ENCODE measurements around the gene IQCN. TPM values are rescaled to one million over a fixed set of nuclear protein-coding genes. Genes with fewer than 3 reads are reported as not detected.

IQCN gene
- total and polyA plus RNA-seq, 2 experiments from 2014 or later = 0.35 TPM; not detected in 1

DNA sequence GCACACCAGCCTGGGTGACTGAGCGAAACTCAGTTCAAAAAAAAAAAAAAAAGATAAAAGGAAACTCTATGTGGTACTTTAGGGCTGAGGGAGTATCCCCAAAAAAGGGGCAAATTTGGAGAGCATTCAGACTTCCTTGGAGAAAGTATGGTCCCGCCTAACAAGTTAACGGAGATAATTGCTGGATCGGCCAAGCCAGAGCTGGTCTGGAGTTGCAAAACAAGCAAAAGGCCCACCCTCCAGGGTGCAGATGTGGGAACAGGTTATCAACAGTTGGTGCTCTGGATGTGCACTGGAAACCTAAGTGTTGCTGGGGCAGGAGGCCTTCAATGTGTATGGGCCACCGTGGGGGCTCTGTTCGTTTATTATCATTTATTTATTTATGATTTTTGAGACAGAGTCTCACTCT, 2.8 kb downstream of the IQCN start:
- Mint-ChIP-seq H3K4me3 (no peak overlapping the region), H3K9me3 (no peaks in the 10 kb centered on the region), H3K27me3 (ENCODE audit: insufficient read depth, low read depth, poor library complexity) (peaks cover 9% of the 10 kb centered on the region), H3K36me3 (ENCODE audit: low read depth) (peaks cover under 1% of the 10 kb centered on the region; the same call in 1 of the 3 replicates), H3K27ac (no peak overlapping the region), H3K4me1 (peaks cover 5% of the 10 kb centered on the region; the same call in 2 of the 3 replicates)
- no peak overlapping the region for H3K27ac ChIP-seq (ENCODE audit: low read depth)
- peaks cover 3% of the 10 kb centered on the region; the same call in 1 of the 2 replicates for H3K79me2 ChIP-seq (replicated peaks; ENCODE audit: insufficient read depth)
- H3K36me3 ChIP-seq (ENCODE audit: insufficient read depth) = no peaks in the 10 kb centered on the region
- no peak for TF ChIP-seq NANOG (IDR thresholded peaks at IDR 0.05; ENCODE audit: borderline replicate concordance)
- TF ChIP-seq JUNB (IDR thresholded peaks at IDR 0.05; ENCODE audit: unreplicated experiment) = no peak
- TF ChIP-seq, protein P1, sequence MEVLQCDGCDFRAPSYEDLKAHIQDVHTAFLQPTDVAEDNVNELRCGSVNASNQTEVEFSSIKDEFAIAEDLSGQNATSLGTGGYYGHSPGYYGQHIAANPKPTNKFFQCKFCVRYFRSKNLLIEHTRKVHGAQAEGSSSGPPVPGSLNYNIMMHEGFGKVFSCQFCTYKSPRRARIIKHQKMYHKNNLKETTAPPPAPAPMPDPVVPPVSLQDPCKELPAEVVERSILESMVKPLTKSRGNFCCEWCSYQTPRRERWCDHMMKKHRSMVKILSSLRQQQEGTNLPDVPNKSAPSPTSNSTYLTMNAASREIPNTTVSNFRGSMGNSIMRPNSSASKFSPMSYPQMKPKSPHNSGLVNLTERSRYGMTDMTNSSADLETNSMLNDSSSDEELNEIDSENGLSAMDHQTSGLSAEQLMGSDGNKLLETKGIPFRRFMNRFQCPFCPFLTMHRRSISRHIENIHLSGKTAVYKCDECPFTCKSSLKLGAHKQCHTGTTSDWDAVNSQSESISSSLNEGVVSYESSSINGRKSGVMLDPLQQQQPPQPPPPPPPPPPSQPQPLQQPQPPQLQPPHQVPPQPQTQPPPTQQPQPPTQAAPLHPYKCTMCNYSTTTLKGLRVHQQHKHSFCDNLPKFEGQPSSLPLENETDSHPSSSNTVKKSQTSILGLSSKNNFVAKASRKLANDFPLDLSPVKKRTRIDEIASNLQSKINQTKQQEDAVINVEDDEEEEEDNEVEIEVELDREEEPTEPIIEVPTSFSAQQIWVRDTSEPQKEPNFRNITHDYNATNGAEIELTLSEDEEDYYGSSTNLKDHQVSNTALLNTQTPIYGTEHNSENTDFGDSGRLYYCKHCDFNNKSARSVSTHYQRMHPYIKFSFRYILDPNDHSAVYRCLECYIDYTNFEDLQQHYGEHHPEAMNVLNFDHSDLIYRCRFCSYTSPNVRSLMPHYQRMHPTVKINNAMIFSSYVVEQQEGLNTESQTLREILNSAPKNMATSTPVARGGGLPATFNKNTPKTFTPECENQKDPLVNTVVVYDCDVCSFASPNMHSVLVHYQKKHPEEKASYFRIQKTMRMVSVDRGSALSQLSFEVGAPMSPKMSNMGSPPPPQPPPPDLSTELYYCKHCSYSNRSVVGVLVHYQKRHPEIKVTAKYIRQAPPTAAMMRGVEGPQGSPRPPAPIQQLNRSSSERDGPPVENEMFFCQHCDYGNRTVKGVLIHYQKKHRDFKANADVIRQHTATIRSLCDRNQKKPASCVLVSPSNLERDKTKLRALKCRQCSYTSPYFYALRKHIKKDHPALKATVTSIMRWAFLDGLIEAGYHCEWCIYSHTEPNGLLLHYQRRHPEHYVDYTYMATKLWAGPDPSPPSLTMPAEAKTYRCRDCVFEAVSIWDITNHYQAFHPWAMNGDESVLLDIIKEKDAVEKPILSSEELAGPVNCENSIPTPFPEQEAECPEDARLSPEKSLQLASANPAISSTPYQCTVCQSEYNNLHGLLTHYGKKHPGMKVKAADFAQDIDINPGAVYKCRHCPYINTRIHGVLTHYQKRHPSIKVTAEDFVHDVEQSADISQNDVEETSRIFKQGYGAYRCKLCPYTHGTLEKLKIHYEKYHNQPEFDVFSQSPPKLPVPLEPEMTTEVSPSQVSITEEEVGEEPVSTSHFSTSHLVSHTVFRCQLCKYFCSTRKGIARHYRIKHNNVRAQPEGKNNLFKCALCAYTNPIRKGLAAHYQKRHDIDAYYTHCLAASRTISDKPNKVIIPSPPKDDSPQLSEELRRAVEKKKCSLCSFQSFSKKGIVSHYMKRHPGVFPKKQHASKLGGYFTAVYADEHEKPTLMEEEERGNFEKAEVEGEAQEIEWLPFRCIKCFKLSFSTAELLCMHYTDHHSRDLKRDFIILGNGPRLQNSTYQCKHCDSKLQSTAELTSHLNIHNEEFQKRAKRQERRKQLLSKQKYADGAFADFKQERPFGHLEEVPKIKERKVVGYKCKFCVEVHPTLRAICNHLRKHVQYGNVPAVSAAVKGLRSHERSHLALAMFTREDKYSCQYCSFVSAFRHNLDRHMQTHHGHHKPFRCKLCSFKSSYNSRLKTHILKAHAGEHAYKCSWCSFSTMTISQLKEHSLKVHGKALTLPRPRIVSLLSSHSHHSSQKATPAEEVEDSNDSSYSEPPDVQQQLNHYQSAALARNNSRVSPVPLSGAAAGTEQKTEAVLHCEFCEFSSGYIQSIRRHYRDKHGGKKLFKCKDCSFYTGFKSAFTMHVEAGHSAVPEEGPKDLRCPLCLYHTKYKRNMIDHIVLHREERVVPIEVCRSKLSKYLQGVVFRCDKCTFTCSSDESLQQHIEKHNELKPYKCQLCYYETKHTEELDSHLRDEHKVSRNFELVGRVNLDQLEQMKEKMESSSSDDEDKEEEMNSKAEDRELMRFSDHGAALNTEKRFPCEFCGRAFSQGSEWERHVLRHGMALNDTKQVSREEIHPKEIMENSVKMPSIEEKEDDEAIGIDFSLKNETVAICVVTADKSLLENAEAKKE (CRISPR knock-in tag; IDR thresholded peaks at IDR 0.05) = no peak
- TF ChIP-seq, protein P2, sequence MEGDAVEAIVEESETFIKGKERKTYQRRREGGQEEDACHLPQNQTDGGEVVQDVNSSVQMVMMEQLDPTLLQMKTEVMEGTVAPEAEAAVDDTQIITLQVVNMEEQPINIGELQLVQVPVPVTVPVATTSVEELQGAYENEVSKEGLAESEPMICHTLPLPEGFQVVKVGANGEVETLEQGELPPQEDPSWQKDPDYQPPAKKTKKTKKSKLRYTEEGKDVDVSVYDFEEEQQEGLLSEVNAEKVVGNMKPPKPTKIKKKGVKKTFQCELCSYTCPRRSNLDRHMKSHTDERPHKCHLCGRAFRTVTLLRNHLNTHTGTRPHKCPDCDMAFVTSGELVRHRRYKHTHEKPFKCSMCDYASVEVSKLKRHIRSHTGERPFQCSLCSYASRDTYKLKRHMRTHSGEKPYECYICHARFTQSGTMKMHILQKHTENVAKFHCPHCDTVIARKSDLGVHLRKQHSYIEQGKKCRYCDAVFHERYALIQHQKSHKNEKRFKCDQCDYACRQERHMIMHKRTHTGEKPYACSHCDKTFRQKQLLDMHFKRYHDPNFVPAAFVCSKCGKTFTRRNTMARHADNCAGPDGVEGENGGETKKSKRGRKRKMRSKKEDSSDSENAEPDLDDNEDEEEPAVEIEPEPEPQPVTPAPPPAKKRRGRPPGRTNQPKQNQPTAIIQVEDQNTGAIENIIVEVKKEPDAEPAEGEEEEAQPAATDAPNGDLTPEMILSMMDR (conservative IDR thresholded peaks at IDR 0.05; ENCODE audit: low read depth in 2 of 2) = no peak
- TF ChIP-seq ZNF114 (CRISPR knock-in tag; IDR thresholded peaks at IDR 0.05) = no peak
- no peak for TF ChIP-seq EZH2 (IDR thresholded peaks at IDR 0.05; ENCODE audit: low read depth, unreplicated experiment)
- TF ChIP-seq, protein P3, sequence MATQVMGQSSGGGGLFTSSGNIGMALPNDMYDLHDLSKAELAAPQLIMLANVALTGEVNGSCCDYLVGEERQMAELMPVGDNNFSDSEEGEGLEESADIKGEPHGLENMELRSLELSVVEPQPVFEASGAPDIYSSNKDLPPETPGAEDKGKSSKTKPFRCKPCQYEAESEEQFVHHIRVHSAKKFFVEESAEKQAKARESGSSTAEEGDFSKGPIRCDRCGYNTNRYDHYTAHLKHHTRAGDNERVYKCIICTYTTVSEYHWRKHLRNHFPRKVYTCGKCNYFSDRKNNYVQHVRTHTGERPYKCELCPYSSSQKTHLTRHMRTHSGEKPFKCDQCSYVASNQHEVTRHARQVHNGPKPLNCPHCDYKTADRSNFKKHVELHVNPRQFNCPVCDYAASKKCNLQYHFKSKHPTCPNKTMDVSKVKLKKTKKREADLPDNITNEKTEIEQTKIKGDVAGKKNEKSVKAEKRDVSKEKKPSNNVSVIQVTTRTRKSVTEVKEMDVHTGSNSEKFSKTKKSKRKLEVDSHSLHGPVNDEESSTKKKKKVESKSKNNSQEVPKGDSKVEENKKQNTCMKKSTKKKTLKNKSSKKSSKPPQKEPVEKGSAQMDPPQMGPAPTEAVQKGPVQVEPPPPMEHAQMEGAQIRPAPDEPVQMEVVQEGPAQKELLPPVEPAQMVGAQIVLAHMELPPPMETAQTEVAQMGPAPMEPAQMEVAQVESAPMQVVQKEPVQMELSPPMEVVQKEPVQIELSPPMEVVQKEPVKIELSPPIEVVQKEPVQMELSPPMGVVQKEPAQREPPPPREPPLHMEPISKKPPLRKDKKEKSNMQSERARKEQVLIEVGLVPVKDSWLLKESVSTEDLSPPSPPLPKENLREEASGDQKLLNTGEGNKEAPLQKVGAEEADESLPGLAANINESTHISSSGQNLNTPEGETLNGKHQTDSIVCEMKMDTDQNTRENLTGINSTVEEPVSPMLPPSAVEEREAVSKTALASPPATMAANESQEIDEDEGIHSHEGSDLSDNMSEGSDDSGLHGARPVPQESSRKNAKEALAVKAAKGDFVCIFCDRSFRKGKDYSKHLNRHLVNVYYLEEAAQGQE (IDR thresholded peaks at IDR 0.05; ENCODE audit: unreplicated experiment) = no peak
- no peak for TF ChIP-seq STAT1 (IDR thresholded peaks at IDR 0.05; ENCODE audit: unreplicated experiment)
- no peak for TF ChIP-seq POLR2AphosphoS5 (IDR thresholded peaks at IDR 0.05; ENCODE audit: low read depth)
- no peak for TF ChIP-seq CREB1 (CRISPR knock-in tag; IDR thresholded peaks at IDR 0.05; ENCODE audit: low read depth)
- no peak for TF ChIP-seq ZNF331 (CRISPR knock-in tag; IDR thresholded peaks at IDR 0.05; ENCODE audit: low read depth)
- TF ChIP-seq EZH2phosphoT487 (IDR thresholded peaks at IDR 0.05; ENCODE audit: unreplicated experiment) = no peak
- TF ChIP-seq, protein P4, sequence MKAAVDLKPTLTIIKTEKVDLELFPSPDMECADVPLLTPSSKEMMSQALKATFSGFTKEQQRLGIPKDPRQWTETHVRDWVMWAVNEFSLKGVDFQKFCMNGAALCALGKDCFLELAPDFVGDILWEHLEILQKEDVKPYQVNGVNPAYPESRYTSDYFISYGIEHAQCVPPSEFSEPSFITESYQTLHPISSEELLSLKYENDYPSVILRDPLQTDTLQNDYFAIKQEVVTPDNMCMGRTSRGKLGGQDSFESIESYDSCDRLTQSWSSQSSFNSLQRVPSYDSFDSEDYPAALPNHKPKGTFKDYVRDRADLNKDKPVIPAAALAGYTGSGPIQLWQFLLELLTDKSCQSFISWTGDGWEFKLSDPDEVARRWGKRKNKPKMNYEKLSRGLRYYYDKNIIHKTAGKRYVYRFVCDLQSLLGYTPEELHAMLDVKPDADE (IDR thresholded peaks at IDR 0.05) = no peak
- H3K4me1 ChIP-seq (ENCODE audit: insufficient read depth) = peaks cover 3% of the 10 kb centered on the region; the same call in 1 of the 2 replicates
- no peak overlapping the region for H2AFZ ChIP-seq
- no peak for DNase-seq (ENCODE audit: low spot score)
- no peak overlapping the region for H3K4me2 ChIP-seq
- H3K4me3 ChIP-seq = no peak overlapping the region
- H3F3A ChIP-seq (replicated peaks; ENCODE audit: low read depth) = peaks cover 9% of the 10 kb centered on the region; the same call in 1 of the 2 replicates
- ATAC-seq = no peak
- no peaks in the 10 kb centered on the region for H4K20me1 ChIP-seq (replicated peaks; ENCODE audit: insufficient read depth)
- H3K9me2 ChIP-seq (ENCODE audit: insufficient read depth) = no peaks in the 10 kb centered on the region; the same call in 1 of the 2 replicates
- no peaks in the 10 kb centered on the region for H3K27me3 ChIP-seq (ENCODE audit: insufficient read depth)
